NCI-H1105 treated with DMSO at 0.1 percent for 48 hours (cell line): ENCODE data around the gene DEF6.
A peak's percentile ranks its signal among the peaks of the same experiment; 100 is the strongest.

ENCODE experiments used
- DNase-seq: peaks from one replicate; lab custom pipeline; 2025; lab: John Stamatoyannopoulos, UW

DEF6 gene

DNA sequence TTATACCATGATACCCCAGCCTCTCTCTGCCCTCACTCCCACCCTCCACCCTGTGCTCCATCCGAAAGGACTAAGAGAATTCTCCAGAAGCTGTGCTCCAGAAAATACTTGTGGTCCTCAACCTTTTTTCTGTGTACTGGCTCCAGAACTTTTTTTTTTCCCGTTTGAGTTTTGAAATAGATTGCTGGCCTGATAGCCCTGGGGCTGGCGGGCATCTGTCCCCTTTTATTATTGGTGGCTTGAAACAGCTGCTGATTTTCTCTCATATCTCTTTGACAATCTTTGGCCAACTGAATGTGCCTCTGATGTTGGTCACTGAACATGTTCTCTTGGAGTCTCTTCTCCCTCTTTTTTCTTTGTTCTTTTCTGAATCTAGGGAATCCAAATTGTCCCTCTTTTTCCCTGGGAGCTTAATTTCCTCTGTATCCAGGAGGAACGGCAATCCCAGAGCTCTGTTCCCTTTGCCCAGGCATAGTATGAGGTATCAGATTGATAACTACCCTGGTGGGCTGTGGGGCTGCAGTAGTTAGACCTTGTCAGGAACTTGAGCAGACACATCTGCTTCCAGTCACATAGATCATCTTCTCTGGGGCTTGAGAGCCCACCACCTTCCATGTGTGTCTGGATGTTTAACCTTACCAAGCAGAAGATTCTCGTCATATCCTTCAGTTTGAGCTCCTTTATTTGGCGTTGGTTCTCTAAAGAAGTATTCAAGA is 46.4 kb downstream of the DEF6 start:
- DNase-seq: no peak

DNA sequence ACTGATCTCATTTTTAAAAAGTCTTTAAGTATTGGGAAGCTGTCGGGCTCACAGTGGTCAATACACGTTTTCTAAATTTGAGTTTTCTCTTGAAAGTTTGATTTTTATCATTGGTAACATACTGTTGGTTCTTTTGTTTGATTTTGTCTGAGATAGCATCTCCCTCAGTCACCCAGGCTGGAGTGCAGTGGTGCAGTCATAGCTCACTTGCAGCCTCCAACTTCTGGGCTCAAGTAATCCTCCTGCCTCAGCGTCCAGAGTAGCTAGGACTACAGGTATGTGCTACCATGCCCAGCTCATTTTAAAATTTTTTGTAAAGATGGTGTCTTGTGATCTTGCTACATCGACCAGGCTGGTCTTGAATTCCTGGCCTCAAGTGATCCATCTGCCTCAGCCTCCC is 53.8 kb downstream of the DEF6 start:
- no peak for DNase-seq

DNA sequence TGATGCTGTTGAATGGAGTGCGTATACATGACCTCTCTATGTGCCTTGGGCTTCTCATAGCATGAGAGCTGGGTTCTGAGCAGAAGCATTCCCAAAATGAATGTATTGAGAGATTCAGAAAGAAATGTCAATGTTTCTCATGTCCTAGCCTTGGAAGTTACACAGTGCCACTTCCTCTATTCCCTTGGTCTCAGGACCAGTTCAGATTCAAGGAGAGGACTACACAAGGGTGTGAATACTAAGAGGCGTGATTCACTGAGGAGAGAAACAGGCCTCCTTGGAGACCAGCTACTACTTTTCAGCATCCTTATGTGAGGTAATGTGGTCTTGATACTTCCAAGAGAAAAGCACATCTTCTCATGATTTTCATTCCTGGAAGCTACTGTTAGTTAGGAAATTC is 55.1 kb downstream of the DEF6 start:
- DNase-seq: no peak

DNA sequence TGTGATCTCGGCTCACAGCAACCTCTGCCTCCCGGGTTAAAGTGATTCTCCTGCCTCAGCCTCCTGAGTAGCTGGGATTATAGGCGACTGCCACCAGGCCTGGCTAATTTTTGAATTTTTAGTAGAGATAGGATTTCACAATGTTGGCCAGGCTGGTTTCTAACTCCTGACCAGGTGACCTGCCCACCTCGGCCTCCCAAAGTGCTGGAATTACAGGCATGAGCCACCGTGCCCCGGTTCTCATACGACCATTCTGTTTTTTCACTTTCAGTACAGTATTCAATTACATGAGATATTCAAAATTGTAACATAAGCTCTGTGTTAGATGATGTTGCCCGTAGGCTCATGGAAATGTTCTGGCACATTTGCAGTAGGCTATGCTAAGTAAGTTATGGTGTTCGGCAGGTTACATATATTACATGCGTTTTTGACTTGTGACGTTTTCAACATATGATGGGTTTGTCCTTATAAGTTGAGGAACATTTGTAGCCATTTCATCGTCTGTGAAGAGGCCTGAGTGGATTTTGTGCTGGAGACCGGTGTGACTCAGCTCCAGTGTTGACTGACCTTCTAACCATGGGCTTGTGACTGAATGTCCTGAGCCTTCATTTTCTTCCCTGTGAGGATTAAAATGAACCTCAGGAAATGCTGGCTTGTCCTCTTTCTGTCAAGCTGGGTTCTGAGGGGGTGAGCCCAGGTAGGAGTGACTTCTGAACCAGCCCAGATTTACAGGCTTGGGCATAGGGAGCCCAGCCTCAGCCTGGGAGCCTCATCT is 56.9 kb downstream of the DEF6 start:
- DNase-seq: no peak

DNA sequence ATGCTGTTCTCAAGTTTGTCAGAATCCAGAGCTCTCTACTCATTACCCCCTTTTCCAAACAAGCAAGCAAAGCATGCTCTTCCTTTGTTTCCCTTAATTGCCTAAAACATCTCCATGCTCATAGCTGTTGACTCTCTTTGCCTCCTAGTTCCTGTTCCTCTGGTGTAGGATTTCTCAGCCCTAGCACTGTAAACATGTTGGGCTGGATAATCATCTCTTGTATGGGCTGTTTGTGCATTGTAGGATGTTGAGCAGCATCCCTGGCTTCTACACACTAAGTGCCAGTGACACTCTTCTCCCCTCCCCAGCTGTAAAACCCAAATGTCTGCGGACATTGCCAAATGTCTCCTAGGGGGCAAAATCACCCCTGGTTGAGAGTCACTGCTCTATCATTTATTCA is 58.8 kb downstream of the DEF6 start:
- no peak for DNase-seq

DNA sequence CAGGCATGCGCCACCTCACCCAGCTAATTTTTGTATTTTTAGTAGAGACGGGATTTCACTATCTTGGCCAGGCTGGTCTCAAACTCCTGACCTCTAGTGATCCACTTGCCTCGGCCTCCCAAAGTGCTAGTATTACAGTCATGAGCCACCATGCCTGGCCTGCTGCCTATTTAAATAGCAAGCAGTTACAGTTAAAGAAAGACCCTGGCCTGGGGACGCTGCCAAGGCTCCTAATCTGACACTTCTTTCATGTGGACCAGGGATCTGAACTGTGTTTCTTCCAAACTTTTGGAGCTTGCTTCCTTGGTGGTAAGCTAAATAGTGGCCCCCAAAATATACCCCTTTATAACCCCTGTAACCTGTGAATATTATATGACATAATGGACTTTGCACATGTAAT is 60.1 kb downstream of the DEF6 start:
- DNase-seq: no peak

DNA sequence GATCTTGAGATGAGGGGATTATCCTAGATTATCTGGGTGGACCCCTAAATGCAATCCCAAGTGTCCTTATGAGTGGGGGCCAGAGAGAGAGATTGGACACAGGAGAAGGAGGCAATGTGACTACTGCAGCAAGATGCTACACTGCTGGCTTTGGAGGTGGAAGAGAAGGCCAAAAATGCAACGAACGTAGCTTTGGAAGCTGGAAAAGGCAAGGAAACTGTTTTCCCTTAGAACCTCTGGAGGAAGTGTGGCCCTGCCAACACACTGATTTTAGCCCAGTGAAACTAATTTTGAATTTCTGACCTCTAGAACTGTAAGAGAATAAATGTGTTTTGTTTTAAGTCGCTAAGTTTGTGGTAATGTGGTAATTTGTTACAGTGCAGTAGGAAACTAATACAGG is 60.5 kb downstream of the DEF6 start:
- DNase-seq: no peak

DNA sequence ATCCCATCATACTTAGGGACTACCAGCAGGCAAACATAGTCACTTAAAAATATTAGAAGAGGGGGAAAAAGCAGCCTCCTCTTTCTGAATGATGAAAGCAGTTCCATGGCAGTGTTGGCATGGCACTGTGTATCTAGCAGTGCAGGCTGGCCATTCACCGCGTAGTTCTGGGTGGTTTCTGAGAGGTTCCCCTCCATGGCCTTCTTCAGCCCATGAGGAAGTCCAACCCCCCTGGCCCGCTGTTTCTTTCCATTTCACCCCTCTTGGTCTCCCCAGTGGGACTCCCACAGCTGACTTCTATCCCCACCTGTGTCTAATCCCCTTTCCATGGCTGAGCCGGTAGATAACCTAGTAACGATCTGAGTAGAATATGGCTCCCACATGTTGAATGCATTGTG is 61.7 kb downstream of the DEF6 start:
- no peak for DNase-seq

DNA sequence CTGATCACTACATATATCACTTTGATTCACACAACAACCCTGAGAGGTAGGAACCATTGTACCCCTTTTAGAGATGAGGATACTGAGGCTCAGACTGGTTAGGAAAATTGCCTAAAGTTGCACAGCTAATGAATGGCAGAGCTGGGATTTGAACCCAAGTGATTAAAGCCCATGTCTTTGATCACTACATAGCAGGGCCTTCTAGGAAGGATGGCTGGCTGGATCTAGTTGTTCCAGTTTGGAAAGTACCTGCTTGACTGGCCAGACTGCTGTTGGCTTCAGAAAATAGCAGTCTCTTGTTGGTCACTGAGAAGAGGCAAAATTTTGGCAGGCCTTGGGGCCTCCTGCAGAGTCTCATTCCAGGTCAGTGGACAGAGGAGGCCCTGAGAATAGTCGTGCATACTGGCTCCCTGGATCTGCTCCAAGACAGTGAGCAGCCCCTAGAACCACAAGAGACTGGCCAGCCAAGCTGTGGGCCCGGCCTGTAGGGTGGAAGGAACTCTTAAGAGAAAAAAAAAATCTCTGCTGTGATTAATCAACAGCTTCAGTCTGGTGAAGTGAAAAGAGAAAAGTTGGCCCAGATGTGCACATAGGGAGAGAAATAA is 62.2 kb downstream of the DEF6 start:
- no peak for DNase-seq

DNA sequence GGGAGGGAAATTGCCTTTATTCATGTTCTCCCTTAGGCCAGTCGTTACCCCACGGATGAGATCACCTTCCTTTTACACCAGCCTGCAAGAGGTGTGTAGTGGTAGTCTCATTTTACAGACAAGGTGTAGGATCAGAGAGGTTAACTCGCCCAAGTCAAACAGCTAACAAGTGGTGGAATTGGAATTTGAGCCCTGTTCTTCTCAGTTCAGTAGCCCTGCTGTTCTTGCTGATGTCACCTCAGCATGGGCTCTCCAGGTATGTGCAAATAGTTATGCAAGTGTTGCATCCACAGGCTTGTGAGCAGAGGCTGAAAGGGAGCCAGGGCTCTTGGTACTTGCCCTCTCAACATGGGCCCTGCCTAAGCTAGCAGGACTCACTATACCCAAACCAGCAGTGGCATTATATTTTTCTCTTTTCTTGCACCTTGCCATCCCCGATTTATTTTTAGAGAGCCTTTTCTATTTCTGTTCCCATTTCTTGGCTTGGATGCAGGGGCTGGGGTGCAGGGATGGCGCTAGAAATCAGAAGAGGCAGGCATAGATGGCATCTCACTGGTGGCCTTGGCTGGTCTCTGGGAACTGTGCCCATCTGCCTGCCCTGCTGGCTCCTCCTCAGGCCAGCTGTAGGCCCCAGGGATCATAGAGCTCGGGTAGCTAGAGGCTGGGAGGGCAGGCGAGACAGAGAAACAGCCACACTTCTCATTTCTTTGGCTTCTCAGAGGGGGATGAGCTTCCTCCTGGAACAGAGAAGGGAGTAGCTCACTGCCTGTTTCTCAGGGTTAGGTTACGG is 62.9 kb downstream of the DEF6 start:
- no peak for DNase-seq

DNA sequence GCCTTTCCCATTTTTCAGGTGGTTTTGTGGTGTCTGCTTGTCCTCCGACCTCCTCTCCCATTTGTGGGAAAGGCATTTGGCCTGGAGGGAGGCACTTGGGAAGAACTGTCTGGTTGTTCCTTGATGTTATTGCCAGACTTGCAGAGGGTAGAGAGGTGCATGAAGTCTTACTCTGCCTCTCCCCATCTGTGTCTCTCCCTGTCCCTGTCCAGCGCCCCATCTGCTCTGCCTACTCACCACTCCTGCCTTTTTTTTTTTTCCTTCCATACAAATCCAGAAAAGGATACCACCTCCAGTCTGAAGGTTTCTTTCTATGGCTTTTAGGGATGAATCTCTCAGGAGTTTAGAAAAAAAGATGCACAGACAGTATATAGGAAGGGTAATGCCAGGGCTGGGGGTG is 64.6 kb downstream of the DEF6 start:
- no peak for DNase-seq

DNA sequence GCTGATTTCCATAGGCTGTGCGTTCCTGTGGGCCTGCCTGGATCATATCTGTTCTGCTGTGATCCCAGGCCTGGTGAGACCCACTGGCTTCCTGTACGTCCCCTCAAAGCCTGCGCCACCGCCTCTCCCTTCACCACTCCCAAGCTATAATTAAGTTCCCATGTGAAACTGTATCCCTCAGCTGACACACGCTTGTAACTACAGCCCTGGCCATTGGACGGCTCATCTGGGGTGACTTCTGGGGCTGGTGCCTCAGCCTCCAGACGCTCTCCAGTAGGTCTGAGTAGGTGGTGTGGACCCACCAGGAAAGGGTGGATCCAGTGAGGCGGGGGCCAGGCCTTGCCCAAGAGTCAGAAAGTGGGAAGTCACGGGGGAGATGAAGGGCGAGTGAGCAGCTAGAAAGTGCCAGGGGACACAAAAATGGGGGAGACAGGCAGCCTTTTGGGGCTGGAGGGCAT is 65.7 kb downstream of the DEF6 start:
- DNase-seq: peak; percentile 53

DNA sequence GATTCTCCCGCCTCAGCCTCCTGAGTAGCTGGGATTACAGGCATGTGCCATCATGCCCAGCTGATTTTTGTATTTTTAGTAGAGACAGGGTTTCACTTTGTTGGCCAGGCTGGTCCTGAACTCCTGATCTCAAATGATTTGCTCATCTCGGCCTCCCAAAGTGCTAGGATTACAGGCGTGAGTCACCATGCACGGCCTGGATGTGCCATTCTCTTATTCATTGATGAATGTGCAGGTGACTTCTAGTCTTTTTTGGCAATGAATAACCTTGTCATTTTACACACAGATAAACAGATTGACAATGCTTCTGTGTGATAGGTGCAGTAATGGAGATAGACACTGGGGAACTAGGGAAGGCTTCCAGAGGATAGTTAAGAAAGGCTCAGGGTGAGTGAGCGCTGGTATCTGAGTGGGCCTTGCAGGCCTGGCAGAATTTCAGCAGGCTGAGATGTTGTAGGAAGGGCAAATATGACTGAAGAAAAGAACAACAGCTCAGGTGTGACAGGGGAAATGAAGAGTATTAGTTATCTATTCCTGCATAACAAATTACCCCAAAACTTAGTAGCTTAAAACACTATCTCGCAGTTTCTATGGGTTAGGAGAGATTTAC is 68.1 kb downstream of the DEF6 start:
- DNase-seq: no peak

DNA sequence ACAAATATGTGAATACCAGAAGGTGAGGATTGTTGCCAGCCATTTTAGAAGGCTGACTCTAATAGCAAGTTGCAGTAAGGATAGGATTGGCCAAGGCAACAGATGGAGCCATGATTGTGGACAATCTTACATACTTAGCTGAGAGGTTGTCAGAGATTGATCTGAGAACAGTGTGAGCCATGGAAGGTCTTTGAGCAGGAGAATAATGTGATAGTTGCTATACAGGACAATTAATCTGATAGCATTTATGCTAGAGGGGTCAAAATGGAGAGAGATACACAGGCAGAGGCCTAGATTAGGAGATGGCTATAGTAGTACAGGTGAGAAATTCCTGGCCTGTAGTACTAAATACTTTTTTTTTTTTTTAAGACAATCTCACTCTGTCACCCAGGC is 68.6 kb downstream of the DEF6 start:
- no peak for DNase-seq

DNA sequence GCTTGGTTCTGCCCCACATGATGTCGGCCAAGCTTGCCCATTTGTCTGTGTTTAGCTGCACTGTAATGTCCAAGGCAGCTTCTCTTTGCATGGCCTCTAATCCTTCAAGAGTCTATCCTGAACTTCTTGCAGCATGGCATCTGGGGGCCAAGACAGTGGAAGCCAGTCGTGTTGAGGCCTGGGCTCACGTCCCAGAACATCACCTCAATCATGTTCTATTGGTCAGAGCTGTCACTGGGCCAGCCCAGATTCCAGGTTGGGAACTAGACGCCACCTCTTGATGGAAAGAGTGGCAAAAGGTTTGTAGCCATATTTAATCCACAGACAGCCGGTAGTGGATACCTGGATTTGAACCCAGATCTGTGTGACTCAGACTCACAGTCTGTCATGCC is 70.0 kb downstream of the DEF6 start:
- DNase-seq: no peak

DNA sequence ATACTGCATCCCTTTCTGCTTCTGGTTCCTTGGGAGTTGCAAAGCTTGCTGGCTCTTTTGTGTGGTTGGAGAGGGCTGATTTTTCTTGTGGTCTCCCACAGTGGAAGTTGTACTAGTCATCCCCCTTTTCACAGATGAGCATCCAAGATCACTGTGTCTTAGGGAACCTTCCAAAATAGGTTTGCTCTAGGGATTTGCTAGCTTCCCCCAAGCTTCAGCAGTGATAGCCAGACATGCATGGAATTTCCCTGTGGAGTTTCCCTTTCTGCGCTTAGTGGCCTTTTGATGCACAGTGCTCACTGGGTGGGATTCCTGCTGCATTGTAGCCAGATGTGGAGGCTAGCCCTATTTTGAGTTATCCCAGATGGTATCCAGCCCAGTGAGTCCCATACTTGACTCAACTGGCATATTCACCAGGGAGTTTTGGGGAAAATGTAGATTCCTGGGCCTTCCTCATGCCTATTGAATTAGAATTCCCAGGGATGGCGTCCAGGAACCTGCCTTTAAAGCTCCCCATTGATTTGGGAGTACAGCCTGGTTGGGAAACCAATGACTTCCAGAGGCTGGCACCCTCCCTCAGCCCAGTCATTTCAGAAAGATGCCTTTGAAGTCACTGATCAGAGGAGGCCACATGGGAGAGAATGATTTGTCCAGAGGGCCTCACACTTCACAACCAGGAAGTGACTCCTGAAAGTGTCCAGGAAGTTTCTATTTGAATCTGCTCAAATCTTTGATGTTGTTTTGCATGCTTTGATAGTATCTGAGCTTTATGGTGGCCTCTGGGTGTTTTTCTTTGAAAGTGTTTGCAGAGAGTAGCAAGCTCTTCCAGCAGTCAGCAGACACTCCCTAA is 70.6 kb downstream of the DEF6 start:
- no peak for DNase-seq

DNA sequence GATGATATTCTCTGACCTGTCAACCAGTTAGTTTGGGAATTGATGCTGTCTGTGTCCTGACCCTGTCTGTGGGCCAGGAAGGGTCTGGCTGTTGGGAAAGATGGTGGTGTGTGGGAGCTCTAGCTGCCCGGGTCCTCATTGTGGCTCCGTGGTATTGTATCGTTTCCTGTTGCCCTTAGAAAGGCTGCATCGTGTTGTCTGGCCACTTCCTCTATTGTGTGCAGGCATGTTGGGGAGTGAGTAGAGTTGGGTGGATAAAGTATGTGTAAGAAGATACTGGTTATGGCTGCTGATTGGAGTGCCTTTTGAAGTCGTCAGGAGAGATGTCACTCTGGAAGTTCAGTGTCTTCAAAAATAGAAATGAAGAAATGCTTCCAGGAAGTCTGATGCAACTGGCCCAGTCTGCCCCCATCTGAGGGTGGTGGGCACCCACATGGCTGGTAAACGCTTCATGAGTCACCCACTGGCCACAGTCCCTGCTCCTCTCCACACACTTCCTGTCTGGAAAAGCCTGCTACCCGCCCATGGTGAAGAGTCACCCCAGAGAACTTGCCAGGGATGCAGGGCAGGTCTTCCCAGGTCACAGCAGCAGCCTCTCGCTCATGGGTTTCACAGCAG is 72.6 kb downstream of the DEF6 start:
- no peak for DNase-seq

DNA sequence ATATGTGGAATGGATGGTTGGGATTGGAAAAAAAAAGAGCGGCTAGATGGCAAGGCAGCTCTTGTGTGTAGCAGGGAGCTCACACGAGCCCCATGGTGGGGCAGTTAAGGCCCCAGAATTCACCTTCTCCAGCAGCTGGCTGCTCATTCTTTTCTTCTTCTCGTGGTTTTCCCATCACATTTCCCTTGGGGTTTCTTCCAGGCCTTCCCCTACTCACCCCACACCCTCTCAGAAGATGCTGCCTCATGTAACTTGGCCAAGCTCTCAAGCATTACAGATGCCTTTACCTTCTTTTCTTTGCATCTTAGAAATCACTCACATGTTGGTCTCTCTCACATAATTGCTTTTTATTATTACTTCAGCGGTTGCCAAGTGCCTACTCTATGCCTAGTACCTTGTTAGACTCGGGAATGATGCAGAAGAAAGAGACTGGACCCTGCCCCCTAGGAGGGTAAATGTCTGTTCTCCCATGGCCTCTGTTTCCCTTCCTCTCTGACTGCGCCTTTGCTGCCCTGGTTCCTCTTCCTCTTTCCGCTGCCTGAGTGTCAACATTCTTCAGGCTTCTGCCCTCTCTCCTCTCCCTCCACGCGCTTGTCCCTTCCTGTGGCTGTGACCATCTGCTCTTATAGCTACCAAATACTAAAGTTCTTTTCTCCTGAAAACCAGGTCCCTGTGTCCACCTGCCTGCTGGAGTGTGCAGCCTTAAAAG is 73.3 kb downstream of the DEF6 start:
- DNase-seq: no peak
